ES-I3 (cell line): Measurements from ENCODE around the gene PODNL1.
A peak's percentile ranks its signal among the peaks of the same experiment; 100 is the strongest.
"Not testable (repeated sequence)": the region's sequence is repeated elsewhere in the genome, so short reads cannot be mapped to it uniquely, and the experiment has no call there.

Experiments
- H3K36me3 ChIP-seq: 2 replicates; pipeline ENCODE4 v1.6.1; 2013; ENCODE audit warnings: mild to moderate bottlenecking, low read length, control low read depth, moderate library complexity; ENCODE audit not compliant: insufficient read depth
- H3K4me1 ChIP-seq: 2 replicates; pipeline ENCODE4 v1.6.1; 2013; ENCODE audit warnings: mild to moderate bottlenecking, control low read depth, low read length; ENCODE audit not compliant: insufficient read depth
- H3K9ac ChIP-seq: 2 replicates; pipeline ENCODE4 v1.6.1; 2013; ENCODE audit warnings: low read depth, mild to moderate bottlenecking, low read length, moderate library complexity
- H3K9me3 ChIP-seq: 2 replicates; pipeline ENCODE4 v1.6.1; 2013; ENCODE audit warnings: mild to moderate bottlenecking, low read length, moderate library complexity; ENCODE audit not compliant: control insufficient read depth, insufficient read depth

PODNL1 gene

DNA sequence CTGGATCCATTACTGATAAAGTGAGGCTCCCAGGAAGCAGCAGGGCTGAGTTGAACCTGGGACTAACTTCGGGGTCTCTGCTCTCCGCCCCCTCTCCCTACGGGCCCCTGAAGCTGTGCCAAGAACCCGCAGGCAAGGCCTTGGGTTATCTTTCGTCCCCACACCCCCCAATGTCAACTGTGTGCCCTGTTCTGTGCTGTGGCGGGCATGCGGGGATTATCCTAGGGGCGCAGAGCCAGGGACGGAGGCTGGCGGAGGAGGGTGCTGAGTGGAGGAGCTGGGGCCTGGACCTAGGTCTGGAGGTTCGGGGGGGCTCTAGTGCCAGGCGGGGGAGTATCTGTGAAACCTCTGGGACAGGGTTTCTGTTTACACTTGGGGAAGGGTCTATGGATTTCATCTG is 41.5 kb upstream of the PODNL1 start:
- peaks cover 7% of the 10 kb centered on the region; the same call in 1 of the 2 replicates for H3K4me1 ChIP-seq
- peak overlapping the region; percentile 79; the same call in 1 of the 2 replicates for H3K9ac ChIP-seq
- H3K9me3 ChIP-seq: no peaks in the 10 kb centered on the region
- H3K36me3 ChIP-seq: no peaks in the 10 kb centered on the region; the same call in 1 of the 2 replicates

GRCh38 chr19:13979244-13979615 is 41.0 kb upstream of the PODNL1 start:
- H3K36me3 ChIP-seq: no peaks in the 10 kb centered on the region; the same call in 1 of the 2 replicates
- peak overlapping the region; percentile 79 for H3K9ac ChIP-seq
- no peaks in the 10 kb centered on the region for H3K9me3 ChIP-seq
- H3K4me1 ChIP-seq: peaks cover 7% of the 10 kb centered on the region; the same call in 1 of the 2 replicates

DNA sequence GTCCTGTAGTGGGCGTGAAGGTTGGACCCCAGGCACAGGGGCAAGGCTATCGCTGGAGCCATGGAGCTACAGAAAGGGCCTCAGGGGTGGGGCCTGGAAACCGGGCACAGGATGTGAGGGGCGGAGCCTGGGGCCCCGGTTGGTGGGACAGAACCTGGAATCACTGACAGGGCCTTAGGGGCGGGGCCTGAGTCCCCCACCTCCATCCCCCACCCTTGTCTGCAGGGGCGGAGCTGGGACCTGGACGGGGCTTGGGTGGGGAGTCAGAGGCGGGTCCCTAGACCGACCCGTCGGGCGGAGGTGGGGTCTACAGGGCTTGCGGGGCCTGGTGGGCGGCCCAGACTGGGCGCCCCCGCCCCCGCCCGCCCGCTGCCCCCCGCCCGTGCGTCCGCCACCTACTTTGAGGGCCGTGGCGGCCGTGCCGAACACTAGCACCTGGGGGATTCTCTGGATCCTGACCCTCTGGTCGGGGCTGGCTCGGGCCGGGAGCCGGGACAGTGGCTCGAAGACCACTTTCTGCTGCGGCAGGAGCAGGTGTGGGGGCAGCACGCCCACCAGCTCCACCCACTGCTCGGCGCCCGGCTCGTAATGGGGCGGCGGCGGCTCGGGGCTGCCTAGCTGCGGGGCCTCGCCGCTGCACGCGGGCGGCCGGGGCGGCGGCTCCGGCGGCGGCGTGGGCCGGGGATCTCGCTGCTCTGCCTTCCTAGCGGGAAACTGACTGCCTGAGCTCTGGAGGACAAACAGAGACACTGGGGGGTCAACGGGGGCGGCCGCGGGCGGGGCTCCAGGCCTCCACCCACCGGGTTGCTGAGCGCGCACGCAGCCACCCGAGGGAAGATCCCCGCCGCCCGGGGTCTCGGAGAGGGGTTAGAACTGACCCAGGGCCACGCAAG is 40.4 kb upstream of the PODNL1 start:
- H3K9me3 ChIP-seq: no peaks in the 10 kb centered on the region
- H3K4me1 ChIP-seq: peaks cover 4% of the 10 kb centered on the region; the same call in 1 of the 2 replicates
- no peaks in the 10 kb centered on the region; the same call in 1 of the 2 replicates for H3K36me3 ChIP-seq
- H3K9ac ChIP-seq: peak overlapping the region; percentile 79

- Histone ChIP-seq H3K9ac (peak overlapping the region; percentile 46; the same call in 1 of the 2 replicates), H3K4me1 (peaks cover 4% of the 10 kb centered on the region; the same call in 1 of the 2 replicates), H3K36me3 (no peaks in the 10 kb centered on the region; the same call in 1 of the 2 replicates)
These were observed 39.6 kb upstream of the PODNL1 start for GRCh38 chr19:13977803-13978202.

GRCh38 chr19:13976446-13976845 is 38.2 kb upstream of the PODNL1 start:
- no peak overlapping the region for H3K9ac ChIP-seq
- no peaks in the 10 kb centered on the region for H3K9me3 ChIP-seq
- 0 out of 2 replicates have a peak, but pooled peaks cover 3% of the 10 kb centered on the region for H3K36me3 ChIP-seq
- peaks cover 4% of the 10 kb centered on the region; the same call in 1 of the 2 replicates for H3K4me1 ChIP-seq

More at GRCh38 chr19:13977803-13978202, 39.6 kb upstream of the PODNL1 start:
- no peaks in the 10 kb centered on the region for H3K9me3 ChIP-seq

DNA sequence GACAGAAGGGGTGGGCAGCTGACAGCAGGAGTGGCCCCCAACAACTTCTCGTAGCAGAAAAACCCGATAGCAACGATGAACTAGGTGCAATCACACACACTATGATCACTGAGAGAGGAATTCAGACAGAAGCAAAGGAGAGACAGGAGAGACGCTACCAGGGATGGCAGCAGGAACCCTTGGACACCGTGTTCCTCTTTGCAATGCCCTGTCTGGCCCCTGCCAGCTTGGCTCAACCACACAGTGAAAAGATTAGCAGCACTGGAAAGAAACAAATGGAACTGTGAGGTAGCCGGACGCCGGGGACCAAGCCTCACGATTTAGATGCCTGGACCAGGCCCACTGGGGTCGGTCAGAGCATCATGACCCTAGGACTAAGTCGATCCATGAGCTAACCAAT is 37.7 kb upstream of the PODNL1 start:
- Histone ChIP-seq H3K36me3 (0 out of 2 replicates have a peak, but pooled peaks cover 3% of the 10 kb centered on the region), H3K4me1 (peaks cover 4% of the 10 kb centered on the region; the same call in 1 of the 2 replicates), H3K9ac (no peak overlapping the region), H3K9me3 (no peaks in the 10 kb centered on the region)

DNA sequence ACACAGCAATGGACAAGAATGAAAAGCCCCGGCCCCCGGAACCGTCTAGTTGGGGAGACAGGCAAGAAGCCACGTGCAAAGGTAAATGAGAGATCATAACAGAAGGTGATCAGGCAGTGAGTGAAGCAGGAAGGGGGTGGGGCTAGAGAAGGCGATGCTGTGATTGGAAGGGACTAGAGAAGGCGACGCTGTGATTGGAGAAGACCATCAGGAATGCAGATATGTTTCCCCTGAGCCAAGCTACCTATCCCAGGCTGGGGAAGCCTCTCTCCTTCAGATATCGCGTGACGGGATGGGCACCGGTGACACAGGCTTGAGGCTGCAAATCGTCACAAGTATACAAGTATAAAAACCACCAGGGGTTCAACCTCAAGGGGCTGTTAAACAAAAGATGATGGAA is 35.9 kb upstream of the PODNL1 start:
- no peaks in the 10 kb centered on the region for H3K9me3 ChIP-seq
- peaks cover 4% of the 10 kb centered on the region; the same call in 1 of the 2 replicates for H3K4me1 ChIP-seq
- H3K36me3 ChIP-seq: 0 out of 2 replicates have a peak, but pooled peaks cover 3% of the 10 kb centered on the region
- H3K9ac ChIP-seq: peak overlapping the region; percentile 14; the same call in 1 of the 2 replicates

GRCh38 chr19:13973479-13973878 is 35.3 kb upstream of the PODNL1 start:
- H3K9me3 ChIP-seq, H3K9ac ChIP-seq, H3K36me3 ChIP-seq, H3K4me1 ChIP-seq: not testable (repeated sequence)

GRCh38 chr19:13972368-13973155 is 34.3 kb upstream of the PODNL1 start:
- H3K9ac ChIP-seq: no peak overlapping the region
- H3K9me3 ChIP-seq: no peaks in the 10 kb centered on the region
- H3K4me1 ChIP-seq: no peaks in the 10 kb centered on the region
- H3K36me3 ChIP-seq: 0 out of 2 replicates have a peak, but pooled peaks cover 3% of the 10 kb centered on the region

GRCh38 chr19:13971868-13972267 is 33.7 kb upstream of the PODNL1 start:
- H3K36me3 ChIP-seq: not testable (repeated sequence)

DNA sequence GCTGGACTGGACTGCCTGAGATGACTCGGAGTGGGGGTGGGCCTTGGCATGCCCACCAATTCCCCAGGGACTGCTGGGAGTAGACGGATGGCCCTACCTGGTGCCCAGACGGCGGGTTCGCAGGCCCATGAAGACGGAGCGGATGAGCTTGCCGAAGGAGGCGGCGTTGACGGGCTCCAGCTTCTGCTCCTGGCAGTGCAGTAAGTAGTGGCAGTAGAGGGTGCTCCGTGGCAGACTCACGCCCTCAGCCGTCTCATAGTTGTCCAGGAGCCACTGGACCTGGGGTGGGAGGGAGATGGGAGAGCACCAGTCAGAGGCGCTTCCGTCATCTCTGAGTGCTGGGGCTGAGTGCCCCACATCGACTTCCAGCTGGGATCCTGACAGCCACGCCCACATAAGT is 31.7 kb upstream of the PODNL1 start:
- 0 out of 2 replicates have a peak, but pooled peaks cover 3% of the 10 kb centered on the region for H3K36me3 ChIP-seq
- H3K9ac ChIP-seq: no peak overlapping the region
- no peaks in the 10 kb centered on the region for H3K9me3 ChIP-seq
- H3K4me1 ChIP-seq: no peaks in the 10 kb centered on the region

More at GRCh38 chr19:13971868-13972267, 33.7 kb upstream of the PODNL1 start:
- H3K9ac ChIP-seq, H3K4me1 ChIP-seq, H3K9me3 ChIP-seq: not testable (repeated sequence)

- Histone ChIP-seq H3K9me3 (no peaks in the 10 kb centered on the region), H3K4me1 (no peaks in the 10 kb centered on the region), H3K9ac (no peak overlapping the region), H3K36me3 (0 out of 2 replicates have a peak, but pooled peaks cover 3% of the 10 kb centered on the region)
These were observed 30.8 kb upstream of the PODNL1 start for GRCh38 chr19:13968999-13969398.

GRCh38 chr19:13968383-13968935 is 30.2 kb upstream of the PODNL1 start:
- Histone ChIP-seq H3K4me1 (no peaks in the 10 kb centered on the region), H3K9ac (no peak overlapping the region), H3K9me3 (no peaks in the 10 kb centered on the region), H3K36me3 (0 out of 2 replicates have a peak, but pooled peaks cover 3% of the 10 kb centered on the region)

DNA sequence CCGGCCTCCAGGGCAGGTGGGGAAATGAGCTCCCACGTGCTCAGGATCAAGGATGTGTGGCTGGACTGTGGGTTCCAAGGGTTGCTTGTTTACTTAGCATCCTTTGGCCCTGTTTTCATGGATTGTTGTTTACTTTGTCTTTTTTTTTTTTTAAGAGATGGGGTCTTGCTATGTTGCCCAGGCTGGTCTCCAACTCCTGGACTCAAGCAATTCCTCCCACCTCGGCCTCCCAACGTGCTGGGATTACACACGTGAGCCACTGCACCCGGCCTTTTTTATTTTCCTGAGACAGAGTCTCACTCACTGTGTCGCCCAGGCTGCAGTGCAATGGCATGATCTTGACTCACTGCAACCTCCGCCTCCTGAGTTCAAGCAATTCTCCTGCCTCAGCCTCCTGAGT is 29.0 kb upstream of the PODNL1 start:
- not testable (repeated sequence) for H3K4me1 ChIP-seq, H3K36me3 ChIP-seq, H3K9me3 ChIP-seq, H3K9ac ChIP-seq
